ENCODE data around the gene TRIM23.
"Not testable (repeated sequence)": the region's sequence is repeated elsewhere in the genome, so short reads cannot be mapped to it uniquely, and the experiment has no call there.

Gene TRIM23

DNA sequence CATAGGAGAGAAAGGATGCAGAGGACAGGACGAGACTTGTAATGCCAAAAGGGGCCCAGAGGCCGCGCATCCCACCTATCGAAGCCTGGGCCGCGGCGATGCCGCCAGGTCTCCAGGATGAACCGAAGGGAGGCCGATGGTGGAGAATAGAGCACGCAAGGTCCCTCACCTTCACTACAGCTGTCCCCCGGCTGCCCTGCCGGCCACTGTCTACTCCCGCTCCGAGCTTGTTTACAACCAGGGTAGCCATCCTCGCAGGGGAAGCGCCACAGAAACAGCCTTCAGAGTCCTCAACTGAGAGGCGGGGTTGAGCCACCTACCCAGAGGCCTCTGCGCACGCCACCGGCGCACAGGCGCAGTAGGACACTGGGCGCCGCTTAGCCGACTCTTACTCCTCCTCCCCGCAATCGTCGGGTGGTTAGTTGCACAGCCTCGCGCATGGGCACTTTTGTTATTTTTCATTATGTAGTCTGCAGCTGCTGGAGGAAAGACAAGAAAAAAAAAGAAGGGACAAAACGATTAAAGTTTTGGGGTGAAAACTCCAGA lies at the start of gene TRIM23:
TSS of gene TRIM23 (minus strand) at position 309 of the 546 bp plus-strand sequence. CDS start at position 250, 59 bp downstream.
- peak; percentile 81 to 83 for DNase-seq (ENCODE audit: low read depth in 2 of 2)

DNA sequence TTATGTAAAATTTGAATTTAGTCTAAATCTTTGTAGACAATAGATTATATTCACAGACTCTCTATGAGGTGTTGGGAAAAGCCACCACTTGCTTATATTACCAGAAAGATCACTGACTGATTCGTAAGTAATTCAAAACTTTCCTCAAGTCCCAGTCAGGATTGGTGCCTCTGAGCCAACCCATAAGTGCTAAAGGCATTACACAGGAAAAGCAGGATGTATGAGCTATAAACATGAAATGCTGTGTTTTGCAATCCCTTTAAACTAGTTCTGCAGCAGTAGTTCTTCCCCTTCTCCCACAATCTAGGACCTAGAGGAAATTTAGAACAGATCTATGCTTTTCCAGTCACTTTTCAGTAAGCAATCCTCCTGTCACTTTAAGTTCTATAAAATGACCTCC lies 48.7 kb upstream of the TRIM23 start:
- no peak for DNase-seq (ENCODE audit: low read depth in 2 of 2)

DNA sequence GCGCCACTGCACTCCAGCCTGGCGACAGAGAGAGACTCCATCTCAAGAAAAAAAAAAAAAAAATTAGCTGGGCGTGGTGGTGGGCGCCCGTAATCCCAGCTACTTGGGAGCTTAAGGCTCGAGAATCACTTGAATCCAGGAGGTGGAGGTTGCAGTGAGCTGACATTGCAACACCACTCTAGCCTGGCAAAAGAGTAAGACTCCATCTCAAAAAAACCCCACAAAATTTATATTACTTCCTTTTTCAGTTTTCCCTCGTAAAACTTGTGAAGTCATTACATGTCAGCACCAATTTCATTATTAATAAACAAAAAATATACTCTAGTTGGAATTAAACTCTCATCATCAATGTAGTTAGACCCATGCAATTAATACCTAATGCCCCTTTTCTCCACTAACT lies 44.6 kb upstream of the TRIM23 start:
- no peak for DNase-seq (ENCODE audit: low read depth in 2 of 2)

DNA sequence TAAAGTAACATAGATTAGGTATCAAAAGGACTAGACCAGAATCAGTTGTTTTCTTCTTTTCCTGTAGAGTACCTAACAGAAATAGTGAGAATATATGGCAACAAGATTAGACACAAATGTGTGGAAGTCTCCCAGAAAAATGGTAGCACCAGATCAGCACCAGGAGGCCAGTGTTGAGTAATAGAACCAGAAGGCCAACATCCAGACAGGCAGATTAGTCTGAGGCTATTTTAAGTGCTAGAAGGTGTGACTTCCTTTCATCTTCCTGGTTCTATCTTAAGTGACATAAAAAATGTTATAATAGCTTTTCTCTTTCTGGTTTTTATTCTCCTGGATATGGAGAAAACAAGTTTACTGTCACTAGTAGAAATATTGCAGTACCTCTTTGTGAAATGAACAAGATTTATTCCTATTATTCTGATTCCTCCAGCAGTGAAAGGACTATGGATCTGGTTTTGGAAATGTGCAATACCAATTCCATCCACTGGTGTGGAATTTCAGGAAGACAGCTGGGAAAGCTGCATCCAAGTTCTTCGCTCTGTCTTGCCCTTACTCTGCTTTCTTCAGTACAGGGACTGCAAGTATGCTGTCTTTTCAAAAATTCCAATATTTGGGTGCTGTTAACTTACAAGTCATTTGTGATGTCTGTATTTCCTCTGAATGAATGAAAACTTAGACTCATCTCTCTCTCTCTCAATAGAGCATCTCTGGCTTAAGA lies 39.8 kb upstream of the TRIM23 start:
- no peak for DNase-seq (ENCODE audit: low read depth in 2 of 2)

DNA sequence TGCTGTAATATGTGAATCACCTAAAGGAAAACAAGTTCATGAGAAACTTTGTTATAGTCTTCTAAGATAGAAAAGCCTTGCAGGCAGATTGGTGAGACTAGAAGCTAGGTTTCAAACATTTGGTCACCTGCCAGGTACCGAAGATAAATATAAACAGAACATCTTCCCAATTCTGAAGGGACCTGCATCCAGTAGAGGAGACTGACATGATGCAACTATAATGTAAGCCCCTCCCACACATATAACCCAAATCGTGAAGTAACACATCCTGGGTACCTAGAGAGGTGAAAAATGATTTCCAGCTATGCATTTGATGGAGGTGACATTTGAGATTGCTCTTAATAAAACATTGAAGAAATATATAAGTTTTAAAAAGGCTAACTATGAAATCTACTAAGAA lies 30.6 kb upstream of the TRIM23 start:
- DNase-seq (ENCODE audit: low read depth in 2 of 2), result no peak

DNA sequence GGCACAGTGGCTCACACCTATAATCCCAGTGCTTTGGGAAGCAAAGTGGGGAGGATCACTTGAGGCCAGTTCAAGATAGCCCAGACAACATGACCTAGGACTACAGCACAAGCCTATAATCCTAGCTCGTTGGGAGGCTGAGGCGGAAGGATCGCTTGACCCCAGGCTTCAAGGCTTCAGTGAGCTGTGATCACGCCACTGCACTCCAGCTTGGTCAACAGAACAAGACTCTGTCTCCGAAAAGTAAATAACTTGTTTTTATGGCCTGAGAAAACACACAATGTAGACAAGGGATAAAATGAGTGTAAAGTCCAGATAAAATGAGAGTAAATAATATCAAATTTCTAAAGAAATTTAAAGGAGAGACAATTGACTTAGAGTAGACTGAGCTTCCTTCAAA lies 27.0 kb upstream of the TRIM23 start:
- DNase-seq (ENCODE audit: low read depth in 2 of 2), result no peak

DNA sequence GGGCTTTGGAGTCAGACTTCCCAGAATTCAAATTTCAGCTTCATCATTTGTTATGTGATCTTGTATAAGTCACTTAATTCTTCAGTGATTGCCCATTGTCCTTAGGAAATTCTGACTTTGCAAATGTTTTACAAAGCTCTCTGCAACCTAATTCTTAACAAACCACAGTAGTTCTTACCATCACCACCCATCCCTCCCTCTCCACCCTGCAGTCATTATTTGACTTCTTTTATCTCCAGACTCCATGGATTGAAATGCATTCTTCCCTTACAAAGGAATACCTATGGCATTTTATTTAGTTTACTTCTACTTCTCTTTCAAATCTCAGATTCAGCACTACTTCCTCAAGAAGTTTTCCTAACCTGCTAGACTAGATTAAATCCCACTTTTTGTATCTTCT lies 23.8 kb upstream of the TRIM23 start:
- DNase-seq (ENCODE audit: low read depth in 2 of 2), result no peak

DNA sequence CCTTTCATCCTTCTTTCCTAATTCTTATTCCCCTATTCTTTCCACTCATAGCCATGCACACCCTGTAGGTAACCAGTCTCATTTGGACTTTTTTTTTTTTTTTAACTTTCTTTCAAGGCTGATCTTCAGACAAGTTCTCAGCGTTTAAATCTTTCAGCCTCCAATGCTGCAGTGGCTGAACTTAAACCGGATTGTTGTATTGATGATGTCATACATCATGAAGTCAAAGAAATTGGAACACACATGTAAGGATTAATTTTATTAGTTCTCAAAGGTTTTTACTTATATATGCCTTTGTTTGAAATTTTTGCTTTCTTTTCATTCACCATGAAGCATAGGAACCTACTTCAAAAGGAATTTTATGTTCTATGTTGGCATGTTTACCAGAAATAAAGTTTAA lies 22.8 kb upstream of the TRIM23 start:
- no peak for DNase-seq (ENCODE audit: low read depth in 2 of 2)

DNA sequence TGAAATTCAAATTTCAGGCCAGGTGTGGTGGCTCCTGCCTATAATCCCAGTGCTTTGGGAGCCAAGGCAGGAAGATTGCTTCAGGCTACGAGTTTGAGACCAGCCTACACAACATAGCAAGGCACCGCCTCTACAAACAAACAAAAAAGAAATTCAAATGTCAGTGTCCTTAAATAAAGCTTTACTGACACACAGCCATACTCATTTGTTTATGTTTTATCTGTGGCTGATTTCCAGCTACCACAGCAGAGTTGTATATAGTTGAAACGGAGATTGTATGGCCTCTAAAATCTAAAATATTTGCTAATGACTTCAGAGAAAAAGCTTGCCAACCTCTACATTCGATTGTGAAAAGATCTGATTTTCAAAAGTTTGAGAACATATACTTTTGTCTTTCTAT lies 16.1 kb upstream of the TRIM23 start:
- DNase-seq (ENCODE audit: low read depth in 2 of 2), result no peak

DNA sequence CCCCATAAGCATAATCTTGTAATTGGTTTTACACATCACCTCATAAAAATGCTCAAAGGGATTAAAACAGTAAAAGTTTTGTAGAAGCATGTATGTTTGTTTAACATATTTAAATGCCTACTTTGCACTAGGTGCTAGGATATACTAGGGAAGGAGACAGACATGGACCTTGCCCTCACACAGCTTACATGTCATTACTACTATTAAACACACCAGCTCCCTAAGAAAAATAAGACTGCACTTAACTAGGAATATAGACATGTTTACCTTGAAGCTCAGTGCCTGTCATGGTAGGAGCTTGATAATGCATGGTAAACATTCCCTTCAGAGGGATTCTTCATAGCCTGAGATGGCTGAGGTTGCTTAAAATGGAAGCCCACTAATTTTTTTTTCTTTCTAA lies 6.8 kb upstream of the TRIM23 start:
- no peak for DNase-seq (ENCODE audit: low read depth in 2 of 2)

DNA sequence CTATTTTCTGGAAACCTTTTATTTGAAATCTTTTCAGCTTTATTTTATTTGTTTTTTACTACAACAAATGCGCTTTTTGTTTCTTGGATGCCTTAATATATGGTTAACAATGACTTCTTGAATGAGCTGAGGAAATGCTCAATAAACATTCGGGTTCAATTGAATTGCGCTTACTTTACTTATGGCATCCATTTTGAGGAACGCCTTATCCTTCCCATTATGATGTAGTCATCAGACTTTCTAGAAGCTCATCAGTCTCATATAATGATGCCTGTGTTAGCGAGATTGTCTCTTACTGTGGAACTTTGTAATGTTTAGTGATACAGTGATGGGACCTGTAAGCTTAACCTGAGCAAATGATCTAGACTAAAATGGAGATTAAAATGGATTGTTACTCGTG lies 1.6 kb upstream of the TRIM23 start:
- DNase-seq (ENCODE audit: low read depth in 2 of 2), result no peak

DNA sequence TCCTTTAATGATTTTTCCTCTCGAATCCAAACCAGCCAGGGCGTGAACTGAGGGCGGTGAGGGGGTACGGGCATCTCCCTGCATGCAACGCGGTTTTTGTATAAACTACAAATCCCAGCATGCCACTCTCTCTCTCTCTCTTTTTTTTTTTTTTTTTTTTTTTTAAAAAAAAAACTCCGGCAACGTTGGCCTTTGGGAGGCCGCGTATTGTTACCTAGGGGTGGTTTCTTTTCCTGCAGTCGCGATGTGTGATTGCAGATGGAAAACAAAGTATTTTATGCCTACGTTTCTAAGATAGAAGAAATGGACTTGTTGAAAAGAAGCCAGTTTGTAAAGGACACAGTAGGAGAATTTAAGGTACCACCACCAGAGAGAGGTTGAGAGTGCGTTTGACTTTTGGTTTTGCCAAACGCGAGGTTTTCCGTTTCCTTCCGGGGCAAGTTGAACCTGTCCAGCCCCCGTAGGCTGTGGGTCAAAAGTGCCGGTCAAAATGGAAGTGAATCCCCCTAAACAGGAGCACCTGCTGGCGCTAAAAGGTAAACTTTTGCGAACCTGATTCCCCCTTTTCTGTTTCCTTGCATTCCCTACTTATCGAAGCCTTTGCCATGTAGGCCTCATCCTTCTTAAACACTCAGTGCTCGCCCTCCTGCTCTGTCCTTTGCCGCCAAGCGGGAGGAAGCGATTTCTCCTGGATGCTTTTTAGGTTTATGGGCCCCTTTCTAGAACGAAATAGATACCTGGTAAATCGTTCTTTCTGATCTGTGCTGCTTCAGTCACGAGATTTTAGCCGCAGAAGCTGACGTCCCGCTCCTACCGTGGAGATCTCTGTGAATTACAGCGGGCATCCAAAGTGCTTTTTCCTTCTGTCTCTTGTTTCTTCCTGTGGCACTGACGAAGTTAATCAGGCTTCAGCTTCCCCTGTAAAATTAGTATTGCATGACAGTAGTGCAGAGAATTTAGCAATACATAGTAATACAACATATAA lies 730 bp upstream of the TRIM23 start, which contains the start of the genes SHLD3 and TRAPPC13:
TSS of gene SHLD3 (plus strand) at position 457 of the 985 bp plus-strand sequence. CDS start 4,561 bp downstream, outside the sequence.
TSS of gene TRAPPC13 (plus strand) at position 457 of the 985 bp plus-strand sequence. CDS start at position 491, 34 bp downstream.
- DNase-seq (ENCODE audit: low read depth in 2 of 2), result peak; percentile 51 to 57

DNA sequence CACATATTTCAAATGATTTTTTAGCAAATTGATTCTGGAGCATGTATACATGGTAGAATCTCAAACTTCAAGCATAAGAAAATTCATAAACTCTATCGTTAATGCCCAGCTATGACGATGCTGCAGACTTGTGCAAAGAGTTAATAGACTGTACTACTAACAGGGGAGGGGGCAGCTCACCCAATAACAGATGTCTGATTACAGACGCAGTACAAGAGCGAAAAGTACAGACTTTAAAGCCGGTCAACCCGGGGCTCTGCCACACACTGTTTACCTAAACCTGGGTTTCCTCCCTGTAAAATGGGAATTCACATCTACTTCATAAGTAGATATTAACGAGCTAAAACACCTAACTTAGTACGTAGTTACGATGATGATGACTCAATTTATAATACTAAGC lies 651 bp downstream of the TRIM23 start:
- DNase-seq (ENCODE audit: low read depth in 2 of 2), result no peak

DNA sequence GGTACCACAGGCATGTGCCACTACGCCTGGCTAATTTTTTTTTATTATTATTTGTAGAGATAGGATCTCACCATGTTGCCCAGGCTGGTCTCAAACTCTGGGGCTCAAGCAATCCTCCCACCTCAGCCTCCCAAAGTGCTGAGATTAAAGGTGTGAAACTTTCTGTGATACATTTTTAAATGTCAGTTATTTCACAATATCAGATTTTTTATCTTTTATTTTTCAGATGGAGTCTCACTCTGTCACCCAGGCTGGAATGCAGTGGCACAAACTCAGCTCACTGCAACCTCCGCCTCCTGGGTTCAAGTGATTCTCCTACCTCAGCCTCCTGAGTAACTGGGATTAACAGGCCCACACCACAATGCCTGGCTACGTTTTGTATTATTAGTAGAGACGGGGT lies 2.2 kb downstream of the TRIM23 start:
- not testable (repeated sequence) for DNase-seq (ENCODE audit: low read depth in 2 of 2)

DNA sequence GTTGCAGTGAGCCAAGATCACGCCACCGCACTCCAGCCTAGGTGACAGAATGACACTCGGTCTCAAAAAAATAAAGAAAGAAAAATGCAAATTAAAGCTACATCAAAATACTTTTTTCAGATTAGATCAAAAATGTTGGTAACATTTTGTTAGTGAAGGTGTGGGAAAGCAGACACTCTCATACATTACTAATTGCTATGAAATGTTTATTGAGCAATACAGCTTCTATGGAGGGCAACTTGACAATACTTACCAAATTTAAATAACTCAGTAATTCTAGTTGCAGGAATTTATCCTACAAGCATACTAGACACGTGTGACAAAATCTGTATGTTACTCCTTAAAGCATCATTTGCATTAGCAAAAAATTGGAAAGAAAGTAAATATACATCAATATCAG lies 4.1 kb downstream of the TRIM23 start:
- DNase-seq (ENCODE audit: low read depth in 2 of 2), result no peak

DNA sequence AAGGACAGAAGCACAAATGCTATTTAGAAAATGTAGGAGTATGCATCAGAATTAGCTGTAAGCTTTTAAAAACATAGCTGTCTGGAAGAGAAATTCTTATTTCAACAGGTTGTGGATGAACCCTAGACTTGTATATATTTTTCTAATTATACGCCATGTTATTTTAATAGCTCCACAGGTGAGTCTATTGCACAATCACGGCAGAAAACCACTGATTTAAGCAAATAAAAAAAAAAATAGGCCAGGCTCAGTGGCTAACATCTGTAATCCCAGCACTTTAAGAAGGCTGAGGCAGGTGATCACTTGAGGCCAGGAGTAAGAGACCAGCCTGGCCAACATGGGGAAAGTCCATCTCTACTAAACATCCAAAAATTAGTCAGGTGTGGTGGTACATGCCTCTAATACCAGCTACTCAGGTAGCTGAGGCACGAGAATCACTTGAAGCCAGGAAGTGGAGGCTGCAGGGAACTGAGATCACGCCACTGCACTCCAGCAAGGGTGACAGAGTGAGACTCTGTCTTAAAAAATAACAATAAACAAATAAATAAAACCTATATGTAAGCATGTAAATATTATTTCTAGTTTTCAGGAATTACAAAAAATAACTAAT lies 11.7 kb downstream of the TRIM23 start:
- no peak for DNase-seq (ENCODE audit: low read depth in 2 of 2)

DNA sequence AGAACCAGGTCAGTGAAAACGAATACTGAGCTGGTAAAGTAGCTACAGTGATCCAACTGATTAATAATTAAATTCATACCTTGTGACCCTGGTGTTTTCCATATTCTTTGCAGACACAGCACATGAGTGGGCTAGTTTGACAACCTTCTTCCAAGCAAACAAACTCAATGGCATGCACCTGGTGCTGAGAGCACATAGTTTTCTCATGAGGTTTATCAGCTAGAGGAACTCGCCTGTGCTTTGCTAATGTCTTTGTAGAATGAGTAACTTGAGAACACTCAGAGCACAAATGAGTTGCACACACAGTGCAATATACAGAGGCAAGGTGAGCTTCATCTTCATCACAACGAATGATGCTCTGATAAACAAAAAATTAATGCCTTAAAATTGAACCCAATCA lies 12.6 kb downstream of the TRIM23 start:
- no peak for DNase-seq (ENCODE audit: low read depth in 2 of 2)

DNA sequence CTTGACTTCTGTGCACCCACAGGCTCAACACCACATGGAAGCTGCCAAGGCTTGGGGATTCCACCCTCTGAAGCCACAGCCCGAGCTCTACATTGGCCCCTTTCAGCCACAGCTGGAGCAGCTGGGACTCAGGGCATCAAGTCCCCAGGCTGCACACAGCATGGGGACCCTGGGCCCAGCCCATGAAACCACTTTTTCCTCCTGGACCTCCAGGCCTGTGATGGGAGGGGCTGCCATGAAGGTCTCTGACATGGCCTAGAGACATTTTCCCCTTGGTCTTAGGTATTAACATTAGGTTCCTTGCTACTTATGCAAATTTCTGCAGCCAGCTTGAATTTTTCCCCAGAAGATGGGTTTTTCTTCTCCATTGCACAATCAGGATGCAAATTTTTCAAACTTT lies 22.4 kb downstream of the TRIM23 start:
- DNase-seq (ENCODE audit: low read depth in 2 of 2), result not testable (repeated sequence)

DNA sequence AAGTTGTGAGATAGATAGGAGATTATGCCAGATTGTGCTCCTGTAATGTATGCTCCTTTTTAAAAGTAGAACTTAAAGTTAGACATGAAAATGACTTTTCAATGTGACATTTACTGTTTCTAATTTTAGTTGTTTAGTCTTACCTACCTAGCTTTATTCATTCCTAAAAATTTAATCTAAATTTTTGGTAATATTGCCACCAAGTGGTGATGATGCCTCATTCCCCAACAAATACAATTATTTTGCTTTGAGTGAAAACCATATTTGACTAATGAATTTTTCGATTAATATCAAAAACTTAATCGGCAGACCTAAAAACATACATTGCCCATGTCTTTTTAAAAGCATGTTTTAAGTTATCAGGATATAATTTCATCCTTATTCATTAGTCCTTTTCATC lies 35.4 kb downstream of the TRIM23 start:
- no peak for DNase-seq (ENCODE audit: low read depth in 2 of 2)

DNA sequence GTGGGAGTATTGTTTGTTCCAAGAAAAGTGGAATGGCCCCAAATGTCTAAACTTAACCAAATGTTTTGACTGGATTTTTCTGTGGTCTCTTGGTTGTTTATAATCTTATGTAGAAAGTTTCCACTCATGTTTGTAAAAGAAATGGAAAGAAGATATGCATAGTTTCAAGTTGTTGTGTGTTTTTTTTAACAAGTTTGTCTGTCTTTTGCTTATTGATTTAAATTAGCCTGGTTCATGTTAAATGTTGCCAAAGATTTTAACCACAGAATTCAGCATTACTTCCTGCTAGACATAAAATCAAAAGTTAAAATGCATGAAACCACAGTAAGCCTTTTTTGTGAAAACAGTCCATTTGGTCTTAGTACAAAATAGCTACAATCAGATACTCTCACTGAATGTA lies 47.0 kb downstream of the TRIM23 start:
- no peak for DNase-seq (ENCODE audit: low read depth in 2 of 2)

DNA sequence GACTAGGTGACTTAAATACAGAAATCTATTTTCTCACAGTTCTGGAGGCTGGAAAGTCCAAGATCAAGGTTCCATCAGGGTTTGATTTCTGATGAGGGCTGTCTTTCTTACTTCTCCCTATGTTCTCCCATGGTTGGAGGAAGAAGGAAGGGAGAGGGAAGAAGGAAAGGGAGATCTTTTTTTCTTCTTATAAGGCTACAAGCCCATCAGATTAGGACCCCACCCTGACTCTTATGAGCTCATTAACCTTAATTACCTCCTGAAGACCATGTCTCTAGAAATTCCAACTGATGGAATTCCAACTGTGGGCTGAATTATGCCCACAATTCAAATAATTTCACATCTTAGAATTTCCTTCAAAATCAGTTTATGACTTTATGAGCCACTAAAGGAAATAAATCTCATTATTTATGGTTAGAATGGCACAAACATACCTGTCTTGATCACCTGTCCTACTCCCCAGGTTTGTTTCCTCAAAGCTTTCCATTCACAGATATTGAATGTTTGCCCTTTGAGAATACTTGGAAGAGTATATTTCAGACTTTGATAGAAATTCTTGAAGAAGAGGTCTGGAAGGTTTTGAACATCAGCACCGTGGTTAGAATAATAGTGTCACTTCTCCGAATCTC lies 53.4 kb downstream of the TRIM23 start:
- DNase-seq (ENCODE audit: low read depth in 2 of 2), result no peak
